ENCODE data around the gene FNDC11.

DNA sequence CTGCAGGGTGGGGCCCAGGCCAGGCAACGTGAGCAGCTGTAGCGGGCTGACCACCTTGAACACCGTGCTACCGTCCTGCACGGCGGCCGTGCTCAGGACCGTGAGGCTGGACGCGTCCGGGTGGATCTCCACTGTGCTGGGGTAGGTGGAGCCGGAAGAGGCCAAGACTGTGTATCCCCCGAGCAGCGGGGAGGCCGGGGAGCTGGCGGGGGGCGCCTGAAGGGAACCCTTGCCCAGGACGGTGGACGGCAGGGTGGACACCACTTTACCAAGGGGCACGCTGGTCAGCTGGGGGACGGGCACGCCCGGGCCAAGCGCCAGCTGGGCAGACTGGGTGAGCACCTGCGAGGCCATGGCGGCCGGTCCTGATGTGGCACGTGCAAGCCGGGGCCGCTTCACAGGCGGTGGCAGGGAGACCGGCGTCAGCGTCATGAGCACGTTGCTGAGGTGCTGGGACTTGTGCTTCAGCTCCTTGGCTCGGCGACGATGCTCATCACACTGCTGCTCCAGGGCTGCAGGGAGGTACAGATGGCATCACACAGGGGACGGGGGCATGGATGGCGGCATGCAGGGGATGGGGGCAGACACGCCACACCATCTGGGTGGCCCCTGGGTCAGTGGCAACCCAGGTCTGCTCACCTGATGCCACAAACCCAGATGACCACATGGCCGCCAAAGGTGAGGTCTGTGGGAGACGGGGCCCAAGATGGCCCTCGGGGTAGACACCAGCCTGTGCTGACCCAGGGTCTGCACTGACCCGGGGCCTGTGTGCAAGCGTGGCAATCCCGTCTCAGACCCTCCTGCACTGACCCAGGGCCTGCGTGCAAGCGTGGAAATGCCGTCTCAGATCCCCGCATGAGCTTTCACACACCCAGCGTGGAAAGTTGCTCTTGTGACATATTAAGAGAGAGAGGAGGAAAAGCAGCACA, 36.5 kb downstream of the FNDC11 start:
- TF ChIP-seq, protein P1, sequence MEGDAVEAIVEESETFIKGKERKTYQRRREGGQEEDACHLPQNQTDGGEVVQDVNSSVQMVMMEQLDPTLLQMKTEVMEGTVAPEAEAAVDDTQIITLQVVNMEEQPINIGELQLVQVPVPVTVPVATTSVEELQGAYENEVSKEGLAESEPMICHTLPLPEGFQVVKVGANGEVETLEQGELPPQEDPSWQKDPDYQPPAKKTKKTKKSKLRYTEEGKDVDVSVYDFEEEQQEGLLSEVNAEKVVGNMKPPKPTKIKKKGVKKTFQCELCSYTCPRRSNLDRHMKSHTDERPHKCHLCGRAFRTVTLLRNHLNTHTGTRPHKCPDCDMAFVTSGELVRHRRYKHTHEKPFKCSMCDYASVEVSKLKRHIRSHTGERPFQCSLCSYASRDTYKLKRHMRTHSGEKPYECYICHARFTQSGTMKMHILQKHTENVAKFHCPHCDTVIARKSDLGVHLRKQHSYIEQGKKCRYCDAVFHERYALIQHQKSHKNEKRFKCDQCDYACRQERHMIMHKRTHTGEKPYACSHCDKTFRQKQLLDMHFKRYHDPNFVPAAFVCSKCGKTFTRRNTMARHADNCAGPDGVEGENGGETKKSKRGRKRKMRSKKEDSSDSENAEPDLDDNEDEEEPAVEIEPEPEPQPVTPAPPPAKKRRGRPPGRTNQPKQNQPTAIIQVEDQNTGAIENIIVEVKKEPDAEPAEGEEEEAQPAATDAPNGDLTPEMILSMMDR (conservative IDR thresholded peaks at IDR 0.05; ENCODE audit: low read length), result no peak
- no peak for TF ChIP-seq EZH2phosphoT487 (IDR thresholded peaks at IDR 0.05; ENCODE audit: borderline replicate concordance, low read depth, low read length)
